Right lobe of liver (tissue), 6 donors: Measurements from ENCODE around the gene INCA1. TPM values are rescaled to one million over a fixed set of nuclear protein-coding genes. Genes with fewer than 3 reads are reported as not detected.
A peak's percentile ranks its signal among the peaks of the same experiment; 100 is the strongest.

Experiments
- ATAC-seq, 4 donors: fragments of 200-7000 bp; cut with Tn5 transposase; one replicate each; pipeline ENCODE4 v1.9.1; 2020; ENCODE audit warnings: mild to moderate bottlenecking in 4 of 4, moderate library complexity in 4 of 4
- DNase-seq, 3 donors: peaks; one replicate each; pipeline ENCODE4 v3.0.0-alpha.2; 2020
- H3K27ac ChIP-seq, 3 donors: fragments of 200-600 bp; one replicate each; pipeline ENCODE4 v1.8.0; 2022
- H3K27me3 ChIP-seq, 2 donors: fragments of 200-600 bp; one replicate each; pipeline ENCODE4 v1.8.0; 2022
- H3K36me3 ChIP-seq, 4 donors: fragments of 200-600 bp; sonication (generic) in 1 of 4; one replicate each; pipeline versions ENCODE4 v1.5.1 to v1.8.0; 2017 to 2022; ENCODE audit warnings: control low read depth in 1 of 4
- H3K4me1 ChIP-seq, 4 donors: fragments of 200-600 bp; sonication (generic) in 1 of 4; one replicate each; pipeline versions ENCODE4 v1.5.1 to v1.8.0; 2017 to 2022; ENCODE audit warnings: control low read depth in 1 of 4
- H3K4me3 ChIP-seq, 3 donors: fragments of 200-600 bp; one replicate each; pipeline ENCODE4 v1.8.0; 2022
- H3K9me3 ChIP-seq, 4 donors: fragments of 200-600 bp; sonication (generic) in 1 of 4; one replicate each; pipeline versions ENCODE4 v1.5.1 to v1.8.0; 2017 to 2022; ENCODE audit warnings: control low read depth in 1 of 4
- POLR2A ChIP-seq: fragments of 450-650 bp; IDR thresholded peaks from one replicate; pipeline ENCODE4 v1.6.1; 2017; ENCODE audit warnings: antibody characterized with exemption, mild to moderate bottlenecking
- WGBS: methylation state at CpG from one replicate; pipeline ENCODE4 v1.1.6; 2018; ENCODE audit warnings: low coverage, low lambda C conversion rate; ENCODE audit not compliant: insufficient coverage; ENCODE audit errors: missing lambda C conversion rate; 5-methylcytosine and 5-hydroxymethylcytosine counted together
- intact Hi-C, 2 donors: fragments of 100-400 bp; cut with DNase I; formaldehyde crosslinking; loops; one replicate each; pipeline versions ENCODE4 v1.11.2 to v1.14.1; 2022
- long read RNA-seq: library from polyadenylated mRNA; unstranded; transcript quantifications from one replicate; pipeline ENCODE4 v2.0.0, GENCODE V29; 2019
- total RNA-seq, 6 experiments: library from RNA; depleted of rRNA in 2 of 6; stranded (reverse); fragments of >200 nt in 2 of 6; fragmentation: NEBNext Ultra II Directional in 3 of 6; extraction: Animal tissue kit (Norgen Biotek cat#: 25700) in 3 of 6; gene quantifications; one replicate each; pipeline versions ENCODE4 v1.1.0 to v1.2.4, GENCODE V29; 2016 to 2023
- TF ChIP-seq, protein P1 (sequence below), 4 donors: fragments of 200-600 bp in 3 of 4; fragments of 450-650 bp in 1 of 4; IDR thresholded peaks; one replicate each; pipeline versions ENCODE4 v1.5.1 to v1.8.0; 2016 to 2022; ENCODE audit warnings: antibody characterized with exemption in 4 of 4, mild to moderate bottlenecking in 2 of 4
- donor health status: DM: no; HTN: yes; CAD: no.
- donor health status: DM: no; HTN: no; CAD: no.
- donor health status: DM: no; HTN: no; CAD: no.
- donor health status: DM: no; HTN: yes; CAD: no.
- donor health status: DM: no; HTN: yes; CAD: no.

INCA1 gene, protein sequence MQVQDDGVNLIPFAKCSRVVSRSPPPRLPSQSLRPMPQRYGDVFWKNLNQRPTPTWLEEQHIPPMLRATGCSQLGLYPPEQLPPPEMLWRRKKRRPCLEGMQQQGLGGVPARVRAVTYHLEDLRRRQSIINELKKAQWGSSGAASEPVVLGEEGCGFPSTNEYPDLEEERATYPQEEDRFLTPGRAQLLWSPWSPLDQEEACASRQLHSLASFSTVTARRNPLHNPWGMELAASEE
- total RNA-seq: 1 to 10 TPM in 2 of 6 experiments, under 1 TPM in 3, not detected in 1; 0.83 to 1.3 (median 0.97) TPM
- long read RNA-seq: 0 reads

DNA sequence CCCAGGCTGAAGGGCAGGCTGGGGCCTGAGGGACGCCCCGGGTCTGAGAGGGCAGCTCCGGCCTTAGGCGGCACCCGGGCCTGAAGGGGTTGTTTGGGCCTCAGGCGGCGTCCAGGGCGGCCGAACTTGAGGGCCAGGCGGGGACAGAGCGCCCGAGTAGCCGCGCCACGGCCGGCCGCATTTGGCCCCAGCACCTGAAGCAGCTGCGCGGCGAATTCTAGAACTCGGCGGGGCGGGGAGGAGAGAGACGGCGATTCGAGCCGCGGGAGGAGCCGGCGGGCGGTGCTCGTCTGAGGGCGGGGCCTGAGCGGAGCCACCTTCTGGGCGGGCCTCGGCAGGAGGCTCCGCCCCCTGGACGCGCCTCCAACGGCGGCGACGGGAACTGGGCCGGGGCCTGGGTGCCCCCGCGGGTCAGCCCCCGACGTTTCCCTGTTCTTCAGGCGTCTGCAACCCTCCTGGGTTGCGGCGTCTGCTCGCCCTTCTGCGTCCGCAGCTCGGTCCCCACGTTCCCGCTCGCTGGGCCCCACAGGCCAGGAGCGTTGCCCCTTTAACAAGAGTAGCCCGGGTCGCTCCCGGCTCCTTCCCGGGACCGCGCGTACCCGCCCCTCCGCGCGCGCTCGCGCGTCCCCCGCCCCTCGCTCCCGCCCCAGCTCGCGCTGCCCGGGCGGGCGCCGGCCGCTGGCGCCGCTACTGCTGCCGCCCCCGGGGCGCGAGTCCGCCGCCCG lies at the start of gene INCA1, which contains the start of gene KIF1C:
TSS of gene INCA1 (minus strand) at position 221 of the 725 bp plus-strand sequence. CDS start 3,085 bp downstream, outside the sequence.
TSS of gene KIF1C (plus strand) at position 649 of the 725 bp plus-strand sequence. CDS start 2,297 bp downstream, outside the sequence.
- H3K27ac ChIP-seq: peak within 1 kb of the TSS; percentile 78 to 84 (median 82)
- peak within 1 kb of the TSS; percentile 95 to 99 (median 96) for H3K4me3 ChIP-seq
- no peaks in the 10 kb centered on the region for H3K27me3 ChIP-seq
- H3K9me3 ChIP-seq: no peaks in the 10 kb centered on the region
- peak; percentile 97 for DNase-seq
- TF ChIP-seq, protein P1, sequence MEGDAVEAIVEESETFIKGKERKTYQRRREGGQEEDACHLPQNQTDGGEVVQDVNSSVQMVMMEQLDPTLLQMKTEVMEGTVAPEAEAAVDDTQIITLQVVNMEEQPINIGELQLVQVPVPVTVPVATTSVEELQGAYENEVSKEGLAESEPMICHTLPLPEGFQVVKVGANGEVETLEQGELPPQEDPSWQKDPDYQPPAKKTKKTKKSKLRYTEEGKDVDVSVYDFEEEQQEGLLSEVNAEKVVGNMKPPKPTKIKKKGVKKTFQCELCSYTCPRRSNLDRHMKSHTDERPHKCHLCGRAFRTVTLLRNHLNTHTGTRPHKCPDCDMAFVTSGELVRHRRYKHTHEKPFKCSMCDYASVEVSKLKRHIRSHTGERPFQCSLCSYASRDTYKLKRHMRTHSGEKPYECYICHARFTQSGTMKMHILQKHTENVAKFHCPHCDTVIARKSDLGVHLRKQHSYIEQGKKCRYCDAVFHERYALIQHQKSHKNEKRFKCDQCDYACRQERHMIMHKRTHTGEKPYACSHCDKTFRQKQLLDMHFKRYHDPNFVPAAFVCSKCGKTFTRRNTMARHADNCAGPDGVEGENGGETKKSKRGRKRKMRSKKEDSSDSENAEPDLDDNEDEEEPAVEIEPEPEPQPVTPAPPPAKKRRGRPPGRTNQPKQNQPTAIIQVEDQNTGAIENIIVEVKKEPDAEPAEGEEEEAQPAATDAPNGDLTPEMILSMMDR (IDR thresholded peaks at IDR 0.05): peak in 1 of 4 donors; percentile 28
- TF ChIP-seq POLR2A: peak; percentile 70
- WGBS: 0% methylated on average over 4 of the region's 93 CpGs
- H3K4me1 ChIP-seq: peaks cover 0 to 14% (median 6%) of the 10 kb centered on the region in 4 donors
- H3K36me3 ChIP-seq: peaks cover 2 to 18% (median 9%) of the 10 kb centered on the region in 4 donors
- ATAC-seq: peak; percentile 89 to 94 (median 92)
- intact Hi-C loops: no loop called here

DNA sequence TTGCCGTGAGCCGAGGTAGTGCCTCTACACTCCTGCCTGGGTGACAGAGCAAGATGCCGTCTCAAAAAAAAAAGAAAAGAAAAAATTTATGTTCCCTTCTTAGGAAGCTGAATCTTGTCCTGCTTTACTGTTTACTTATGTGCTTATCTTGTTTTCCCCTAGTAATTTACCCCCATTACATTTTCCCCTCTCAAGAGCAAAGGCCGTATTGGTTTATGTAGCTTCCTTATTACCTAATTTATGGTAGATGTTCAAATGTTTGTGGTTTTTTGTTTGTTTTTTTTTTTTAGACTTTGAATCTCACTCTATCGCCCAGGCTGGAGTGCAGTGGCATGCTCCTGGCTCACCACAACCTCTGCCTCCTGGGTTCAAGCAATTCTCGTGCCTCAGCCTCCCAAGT lies 48.2 kb upstream of the INCA1 start:
- 83% methylated on average over 6 of the region's 6 CpGs for WGBS
- Histone ChIP-seq H3K27ac (no peak overlapping the region), H3K27me3 (no peaks in the 10 kb centered on the region), H3K4me1 (no peaks in the 10 kb centered on the region), H3K4me3 (no peak overlapping the region), H3K36me3 (no peaks in the 10 kb centered on the region), H3K9me3 (no peaks in the 10 kb centered on the region)
- DNase-seq: no peak
- no peak for ATAC-seq
- TF ChIP-seq, protein P1 (IDR thresholded peaks at IDR 0.05): no peak
- TF ChIP-seq POLR2A: no peak
- intact Hi-C loops: no loop called here

GRCh38 chr17:5044630-5045029 lies 47.3 kb upstream of the INCA1 start:
- no peak for DNase-seq
- H3K27ac ChIP-seq: no peak overlapping the region
- no peaks in the 10 kb centered on the region for H3K36me3 ChIP-seq
- TF ChIP-seq, protein P1 (IDR thresholded peaks at IDR 0.05): no peak
- no peak for TF ChIP-seq POLR2A
- WGBS: 100% methylated on average over 2 of the region's 5 CpGs
- no peak for ATAC-seq
- no peaks in the 10 kb centered on the region for H3K4me1 ChIP-seq
- no peaks in the 10 kb centered on the region for H3K9me3 ChIP-seq
- no peaks in the 10 kb centered on the region for H3K27me3 ChIP-seq
- intact Hi-C loops: no loop called here
- H3K4me3 ChIP-seq: no peak overlapping the region

DNA sequence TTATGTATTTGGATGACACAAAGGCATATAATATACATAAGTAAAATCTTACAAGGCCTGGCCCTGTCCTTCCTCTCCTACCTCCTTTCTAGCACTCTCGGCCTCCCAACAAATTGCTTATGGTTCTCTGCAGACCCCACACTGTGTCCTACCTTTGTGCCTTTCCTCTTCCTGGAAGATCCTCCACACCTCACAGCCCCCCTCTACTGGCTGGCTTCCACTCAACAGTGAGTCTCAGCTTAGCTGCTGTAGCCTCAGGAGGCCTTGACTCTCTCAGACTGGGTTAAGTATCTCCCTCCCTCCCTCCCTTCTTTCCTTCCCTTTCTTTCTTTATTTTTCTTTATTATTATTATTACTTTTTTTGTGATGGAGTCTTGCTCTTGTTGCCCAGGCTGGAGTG lies 46.2 kb upstream of the INCA1 start:
- no peaks in the 10 kb centered on the region for H3K4me1 ChIP-seq
- TF ChIP-seq POLR2A: no peak
- TF ChIP-seq, protein P1 (IDR thresholded peaks at IDR 0.05): no peak
- no peaks in the 10 kb centered on the region for H3K9me3 ChIP-seq
- WGBS: 100% methylated on average over 1 of the region's 1 CpG
- H3K27ac ChIP-seq: no peak overlapping the region
- H3K4me3 ChIP-seq: no peak overlapping the region
- intact Hi-C loops: no loop called here
- no peaks in the 10 kb centered on the region for H3K36me3 ChIP-seq
- ATAC-seq (no peak), DNase-seq (no peak)
- H3K27me3 ChIP-seq: no peaks in the 10 kb centered on the region
